Activated B cell treated with CpG ODN at 0.5 μM for 24 hours (primary cell): ENCODE data around the gene TSHZ1. TPM values are rescaled to one million over a fixed set of nuclear protein-coding genes. Genes with fewer than 3 reads are reported as not detected.

Experiments used
- ATAC-seq: fragments of 200-7000 bp; cut with Tn5 transposase; one replicate; pipeline ENCODE4 v1.10.0; 2021; ENCODE audit warnings: low read depth, mild to moderate bottlenecking, moderate library complexity
- CTCF ChIA-PET: fragments of 350-600 bp; sonication (Branson Sonifier 250); formaldehyde crosslinking; loops from one replicate; lab custom pipeline; 2021; ENCODE audit warnings: antibody characterized with exemption; lab: Charles Lee
- POLR2A ChIA-PET: fragments of 350-600 bp; sonication (Branson Sonifier 250); formaldehyde crosslinking; loops from one replicate; lab custom pipeline; 2021; ENCODE audit warnings: antibody characterized with exemption; lab: Charles Lee
- DNase-seq: peaks from one replicate; pipeline ENCODE4 v3.0.0; 2022
- H3K27ac Mint-ChIP-seq: one replicate; pipeline ENCODE4 v1.8.0; 2020; ENCODE audit warnings: mixed read lengths
- H3K27me3 Mint-ChIP-seq: one replicate; pipeline ENCODE4 v1.8.0; 2021; ENCODE audit warnings: mixed read lengths
- H3K36me3 Mint-ChIP-seq: one replicate; pipeline ENCODE4 v1.8.0; 2021; ENCODE audit warnings: low read depth, mixed read lengths
- H3K4me1 Mint-ChIP-seq: one replicate; pipeline ENCODE4 v1.8.0; 2021; ENCODE audit warnings: mixed read lengths
- H3K4me3 Mint-ChIP-seq: one replicate; pipeline ENCODE4 v1.8.0; 2020; ENCODE audit warnings: mild to moderate bottlenecking, mixed read lengths
- H3K9me3 Mint-ChIP-seq: one replicate; pipeline ENCODE4 v1.8.0; 2020; ENCODE audit warnings: mixed read lengths
- intact Hi-C: fragments of 100-400 bp; cut with micrococcal nuclease; formaldehyde crosslinking; loops from one replicate; pipeline ENCODE4 v1.15.1; 2024
- total RNA-seq: library from RNA; stranded (reverse); gene quantifications from 2 replicates; pipeline ENCODE4 v1.2.3, GENCODE V29; 2022
- TF ChIP-seq, protein P1 (sequence below): fragments of 200-600 bp; IDR thresholded peaks from one replicate; pipeline ENCODE4 v1.8.0; 2022; ENCODE audit warnings: antibody characterized with exemption, mild to moderate bottlenecking

TSHZ1 gene
- total RNA-seq, 1 donor from 2014 or later: 8.6 TPM

DNA sequence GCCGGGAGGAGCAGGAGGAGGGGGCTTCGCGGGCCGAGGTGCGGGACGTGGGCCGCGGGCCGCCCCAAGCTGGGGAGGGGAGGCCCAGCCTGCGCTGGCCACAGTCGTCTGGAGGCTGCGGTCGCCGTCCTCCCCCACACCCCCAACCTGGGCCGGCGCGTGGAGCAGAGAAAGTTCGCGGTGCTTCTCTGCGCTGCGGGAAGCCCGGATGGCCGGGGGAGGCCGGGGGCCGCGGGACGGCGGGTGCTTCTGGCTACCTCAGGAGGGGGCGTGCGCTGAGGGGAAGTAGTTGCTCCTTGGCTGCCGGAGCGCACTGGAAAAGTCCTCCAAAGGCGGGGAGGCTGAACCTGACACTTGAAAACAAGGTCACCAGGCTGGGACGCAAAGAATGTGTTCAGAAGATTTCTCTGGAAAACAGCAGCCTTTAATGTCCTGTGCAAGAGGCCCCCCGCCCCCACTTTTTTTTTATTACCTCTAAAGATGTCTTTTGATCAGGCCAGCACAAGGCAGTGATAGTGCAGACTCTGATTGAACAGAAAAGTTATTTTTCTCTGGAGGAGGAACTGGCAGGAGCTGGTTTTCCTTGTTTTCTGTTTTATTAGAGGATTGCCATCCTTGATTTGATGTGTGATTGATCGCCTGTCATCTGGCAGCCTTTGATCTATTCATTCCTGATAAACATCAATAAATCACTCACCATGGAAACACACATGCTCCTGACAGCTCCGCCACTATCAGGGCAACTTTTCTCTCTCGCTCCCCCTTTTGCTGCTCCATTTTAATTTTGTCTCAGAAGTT is 1.6 kb downstream of the TSHZ1 start:
- Mint-ChIP-seq H3K4me3 (peak overlapping the region; percentile 81), H3K4me1 (peaks cover 50% of the 10 kb centered on the region), H3K27ac (peak overlapping the region; percentile 7), H3K27me3 (no peaks in the 10 kb centered on the region), H3K9me3 (no peaks in the 10 kb centered on the region), H3K36me3 (peaks cover 13% of the 10 kb centered on the region)
- DNase-seq: no peak
- POLR2A ChIA-PET: interaction anchor here (0.6 to 0.7 kb wide), 2 partner anchors 57 to 143 kb away, joined by 4 read pairs; no protein-coding TSS in a partner anchor
- ATAC-seq: no peak
- CTCF ChIA-PET: no interaction called here
- intact Hi-C loops: loop anchor here (5.0 to 10.0 kb wide), 2 partner anchors 557 to 1610 kb away; partner anchors contain the start of gene ZNF236
- TF ChIP-seq, protein P1, sequence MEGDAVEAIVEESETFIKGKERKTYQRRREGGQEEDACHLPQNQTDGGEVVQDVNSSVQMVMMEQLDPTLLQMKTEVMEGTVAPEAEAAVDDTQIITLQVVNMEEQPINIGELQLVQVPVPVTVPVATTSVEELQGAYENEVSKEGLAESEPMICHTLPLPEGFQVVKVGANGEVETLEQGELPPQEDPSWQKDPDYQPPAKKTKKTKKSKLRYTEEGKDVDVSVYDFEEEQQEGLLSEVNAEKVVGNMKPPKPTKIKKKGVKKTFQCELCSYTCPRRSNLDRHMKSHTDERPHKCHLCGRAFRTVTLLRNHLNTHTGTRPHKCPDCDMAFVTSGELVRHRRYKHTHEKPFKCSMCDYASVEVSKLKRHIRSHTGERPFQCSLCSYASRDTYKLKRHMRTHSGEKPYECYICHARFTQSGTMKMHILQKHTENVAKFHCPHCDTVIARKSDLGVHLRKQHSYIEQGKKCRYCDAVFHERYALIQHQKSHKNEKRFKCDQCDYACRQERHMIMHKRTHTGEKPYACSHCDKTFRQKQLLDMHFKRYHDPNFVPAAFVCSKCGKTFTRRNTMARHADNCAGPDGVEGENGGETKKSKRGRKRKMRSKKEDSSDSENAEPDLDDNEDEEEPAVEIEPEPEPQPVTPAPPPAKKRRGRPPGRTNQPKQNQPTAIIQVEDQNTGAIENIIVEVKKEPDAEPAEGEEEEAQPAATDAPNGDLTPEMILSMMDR: no peak

DNA sequence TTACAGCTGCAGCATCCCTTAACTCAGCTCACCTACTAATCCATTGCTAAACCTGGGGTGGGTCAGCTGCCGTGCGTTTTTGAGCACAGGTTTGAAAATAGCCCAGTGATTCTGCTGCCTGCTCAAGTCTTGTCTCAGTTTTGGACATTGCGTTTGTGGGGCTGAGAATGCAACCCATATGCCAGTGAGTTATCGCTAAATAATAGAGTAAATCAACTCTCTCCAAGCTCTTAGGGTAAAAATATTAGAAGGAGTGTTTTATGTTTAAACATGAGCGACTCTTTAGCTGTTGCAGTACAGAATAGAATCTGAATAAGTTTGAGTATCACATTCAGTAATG is 2.1 kb downstream of the TSHZ1 start:
- Mint-ChIP-seq H3K36me3 (peaks cover 13% of the 10 kb centered on the region), H3K9me3 (no peaks in the 10 kb centered on the region), H3K4me1 (peaks cover 44% of the 10 kb centered on the region), H3K27me3 (no peaks in the 10 kb centered on the region), H3K4me3 (peak overlapping the region; percentile 81), H3K27ac (peak overlapping the region; percentile 7)
- DNase-seq: no peak
- CTCF ChIA-PET: no interaction called here
- no peak for ATAC-seq
- POLR2A ChIA-PET: interaction anchor here (0.6 to 0.7 kb wide), 2 partner anchors 57 to 143 kb away, joined by 4 read pairs; no protein-coding TSS in a partner anchor
- TF ChIP-seq, protein P1: no peak
- intact Hi-C loops: loop anchor here (5.0 to 10.0 kb wide), 2 partner anchors 558 to 1610 kb away; partner anchors contain the start of gene ZNF236

DNA sequence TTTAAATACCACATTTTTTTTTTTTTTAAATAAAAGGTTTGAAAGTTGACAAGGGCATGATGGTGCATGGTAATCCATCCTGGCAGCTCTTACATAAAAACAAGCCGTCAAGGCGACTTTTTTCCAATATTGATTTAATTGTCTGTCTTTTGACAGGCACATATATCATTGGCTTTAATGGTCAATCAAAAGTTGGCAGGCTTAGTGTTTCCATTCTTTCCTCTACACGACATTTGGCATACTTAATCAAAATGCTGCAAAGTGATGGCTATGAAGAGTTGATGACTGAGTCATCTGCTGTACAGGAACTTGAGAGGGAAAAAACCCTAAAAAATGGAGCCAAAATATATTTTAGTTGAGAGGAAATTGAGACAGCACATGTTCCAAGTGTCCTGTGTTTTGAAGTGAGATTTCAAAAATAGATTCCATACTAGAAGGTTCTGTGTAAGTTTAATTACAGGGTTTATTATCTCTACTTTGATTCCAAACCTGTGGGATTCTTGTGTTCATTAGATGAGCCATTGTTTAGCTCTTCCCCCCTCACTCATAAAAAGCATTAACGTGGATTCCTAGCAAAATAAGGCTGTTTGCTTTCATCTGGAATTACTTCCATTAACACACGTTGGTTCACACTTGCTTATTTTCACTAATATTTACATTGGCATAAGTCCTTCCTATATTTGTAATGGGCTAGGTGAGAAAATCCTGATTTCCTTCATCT is 3.2 kb downstream of the TSHZ1 start:
- Mint-ChIP-seq H3K4me1 (peaks cover 39% of the 10 kb centered on the region), H3K4me3 (no peak overlapping the region), H3K27me3 (no peaks in the 10 kb centered on the region), H3K9me3 (no peaks in the 10 kb centered on the region), H3K27ac (no peak overlapping the region), H3K36me3 (peaks cover 11% of the 10 kb centered on the region)
- intact Hi-C loops: loop anchor here (5.0 to 10.0 kb wide), 2 partner anchors 559 to 1609 kb away; partner anchors contain the start of gene ZNF236
- TF ChIP-seq, protein P1: no peak
- POLR2A ChIA-PET: no interaction called here
- CTCF ChIA-PET: no interaction called here
- DNase-seq (no peak), ATAC-seq (no peak)

GRCh38 chr18:75214332-75214690 is 3.7 kb downstream of the TSHZ1 start:
- H3K27me3 Mint-ChIP-seq: no peaks in the 10 kb centered on the region
- intact Hi-C loops: loop anchor here (5.0 to 10.0 kb wide), 2 partner anchors 560 to 1608 kb away; partner anchors contain the start of gene ZNF236
- peaks cover 11% of the 10 kb centered on the region for H3K36me3 Mint-ChIP-seq
- CTCF ChIA-PET: no interaction called here
- peaks cover 39% of the 10 kb centered on the region for H3K4me1 Mint-ChIP-seq
- POLR2A ChIA-PET: no interaction called here
- H3K27ac Mint-ChIP-seq: no peak overlapping the region
- no peak for ATAC-seq
- TF ChIP-seq, protein P1: no peak
- DNase-seq: no peak
- H3K9me3 Mint-ChIP-seq: no peaks in the 10 kb centered on the region
- H3K4me3 Mint-ChIP-seq: no peak overlapping the region
